Measurements from ENCODE around the gene MUC13.

Gene MUC13

DNA sequence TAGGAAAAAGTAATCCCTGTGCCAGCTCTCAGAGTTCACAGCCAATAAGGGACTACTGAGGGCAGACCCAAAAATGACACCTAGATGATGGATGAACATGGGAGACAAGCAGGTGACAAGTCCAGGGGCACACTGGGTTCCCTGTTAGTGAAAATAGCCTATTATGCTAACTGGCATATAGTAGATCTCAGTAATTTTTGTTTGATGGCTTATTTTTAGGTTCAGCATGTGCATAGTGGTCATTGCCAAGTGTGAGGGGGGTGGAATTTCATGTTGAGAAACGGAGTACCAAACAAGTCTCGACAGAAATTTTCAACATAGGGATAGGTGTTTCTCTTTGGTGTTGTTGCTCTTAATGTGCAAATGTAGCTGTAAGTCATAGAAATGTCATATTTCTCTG, 41.0 kb downstream of the MUC13 start:
- Histone ChIP-seq H3K4me3 (ENCODE audit: low read length) (no peak overlapping the region), H3K9me3 (ENCODE audit: control insufficient read depth, low read depth, low read length) (no peaks in the 10 kb centered on the region), H3K36me3 (ENCODE audit: control insufficient read depth, low read depth, low read length) (no peaks in the 10 kb centered on the region), H3K9ac (ENCODE audit: low read length) (no peak overlapping the region), H3K27me3 (ENCODE audit: control insufficient read depth, insufficient read depth, low read length) (peaks cover under 1% of the 10 kb centered on the region), H3K4me1 (ENCODE audit: control insufficient read depth, low read depth, low read length) (peaks cover 19% of the 10 kb centered on the region), H3K27ac (ENCODE audit: low read length) (no peak overlapping the region)

DNA sequence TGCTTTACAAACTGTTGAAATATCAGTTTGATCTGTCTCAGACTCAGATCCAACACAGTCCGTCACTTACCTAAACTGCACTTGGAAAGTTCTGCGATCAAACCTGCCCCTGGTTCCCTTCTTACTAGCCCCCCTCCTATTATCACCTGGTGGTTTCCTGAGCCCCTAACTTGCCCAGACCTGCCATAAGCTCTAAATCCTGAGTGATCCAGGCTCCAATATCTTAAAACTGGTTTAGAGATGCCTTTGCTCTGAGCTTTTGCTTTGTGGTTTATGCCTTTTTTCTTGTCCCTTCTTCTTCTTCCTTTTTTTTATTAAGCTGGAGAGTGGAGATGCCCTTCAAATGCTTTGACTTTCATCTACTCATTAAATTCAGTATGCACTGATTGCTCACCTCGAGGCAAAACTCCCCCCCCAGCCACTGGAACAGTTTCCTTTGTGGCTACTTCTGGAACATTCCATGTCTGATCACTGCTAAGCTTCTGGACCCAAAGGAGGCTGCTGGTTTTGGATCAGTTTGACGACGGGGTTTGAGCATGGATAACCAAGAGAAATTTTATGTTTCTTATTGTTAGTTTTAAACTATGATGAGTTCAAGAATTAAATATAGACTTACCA, 43.9 kb downstream of the MUC13 start:
- no peaks in the 10 kb centered on the region for H3K36me3 ChIP-seq (ENCODE audit: control insufficient read depth, low read depth, low read length)
- no peak overlapping the region for H3K27ac ChIP-seq (ENCODE audit: low read length)
- peaks cover 8% of the 10 kb centered on the region for H3K27me3 ChIP-seq (ENCODE audit: control insufficient read depth, insufficient read depth, low read length)
- no peak overlapping the region for H3K4me3 ChIP-seq (ENCODE audit: low read length)
- peaks cover 26% of the 10 kb centered on the region for H3K4me1 ChIP-seq (ENCODE audit: control insufficient read depth, low read depth, low read length)
- no peaks in the 10 kb centered on the region for H3K9me3 ChIP-seq (ENCODE audit: control insufficient read depth, low read depth, low read length)
- H3K9ac ChIP-seq (ENCODE audit: low read length) = no peak overlapping the region

DNA sequence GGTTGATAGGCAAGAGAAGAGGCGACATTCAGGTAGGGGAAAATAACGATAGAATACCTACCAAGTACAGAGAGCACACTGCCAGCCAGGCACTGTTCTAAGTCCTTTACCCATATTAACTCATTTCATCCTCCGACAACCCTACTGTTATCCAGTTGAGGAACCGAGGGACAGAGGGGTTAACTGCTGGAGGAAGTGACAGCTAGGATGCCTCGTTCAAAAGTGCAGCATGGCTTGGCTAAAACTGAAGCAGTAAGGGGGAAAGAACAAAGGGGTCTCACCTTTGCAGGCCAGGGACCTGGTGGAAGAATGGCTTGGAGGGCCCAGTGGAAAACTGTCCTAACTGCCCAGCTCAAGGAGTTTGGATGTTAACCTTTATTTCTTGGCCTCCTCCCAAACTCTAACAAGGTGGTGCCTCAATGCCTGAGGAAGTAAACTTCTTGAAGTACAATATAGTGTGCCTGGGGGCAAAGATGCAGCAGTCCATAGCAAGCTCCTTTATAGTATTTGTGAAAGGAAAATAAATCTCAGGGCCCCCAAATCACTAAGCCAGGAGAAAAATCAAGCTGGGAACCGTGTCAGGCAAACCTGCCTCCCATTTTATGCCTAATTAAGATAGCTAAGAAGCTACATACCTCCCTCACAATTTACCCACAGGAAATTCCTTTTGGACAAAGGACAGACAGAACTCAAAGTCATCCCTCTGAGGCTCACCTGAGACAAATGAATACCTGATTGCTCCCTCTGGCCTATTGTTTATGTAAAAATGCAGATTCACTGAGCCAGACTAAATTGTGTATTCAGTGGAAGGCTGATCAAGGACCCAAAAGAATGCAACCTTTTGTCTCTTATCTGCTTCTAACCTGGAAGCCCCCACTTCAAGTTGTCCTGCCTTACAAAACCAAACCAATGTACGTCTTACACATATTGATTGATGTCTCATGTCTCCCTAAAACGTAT, 45.8 kb downstream of the MUC13 start:
- Histone ChIP-seq H3K4me1 (ENCODE audit: control insufficient read depth, low read depth, low read length) (peaks cover 39% of the 10 kb centered on the region), H3K27ac (ENCODE audit: low read length) (peak overlapping the region; percentile 82), H3K27me3 (ENCODE audit: control insufficient read depth, insufficient read depth, low read length) (peaks cover 8% of the 10 kb centered on the region), H3K36me3 (ENCODE audit: control insufficient read depth, low read depth, low read length) (no peaks in the 10 kb centered on the region), H3K9me3 (ENCODE audit: control insufficient read depth, low read depth, low read length) (no peaks in the 10 kb centered on the region), H3K9ac (ENCODE audit: low read length) (peak overlapping the region; percentile 62), H3K4me3 (ENCODE audit: low read length) (peak overlapping the region; percentile 71)

DNA sequence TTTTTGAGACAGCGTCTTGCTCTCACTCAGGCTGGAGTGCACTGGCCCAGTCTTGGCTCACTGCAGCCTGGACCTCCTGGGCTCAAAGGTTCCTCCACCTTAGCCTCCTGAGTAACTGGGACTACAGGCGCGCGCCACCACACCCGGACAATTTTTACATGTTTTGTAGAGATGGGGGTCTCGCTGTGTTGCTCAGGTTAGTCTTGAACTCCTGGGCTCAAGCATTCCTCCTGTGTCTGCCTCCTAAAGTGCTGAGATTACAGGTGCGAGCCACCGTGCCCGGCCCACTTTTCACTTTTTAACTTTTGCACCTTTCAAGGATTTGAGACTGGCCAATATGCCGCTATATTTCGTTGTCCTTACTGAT, 46.6 kb downstream of the MUC13 start:
- peaks cover 47% of the 10 kb centered on the region for H3K4me1 ChIP-seq (ENCODE audit: control insufficient read depth, low read depth, low read length)
- H3K36me3 ChIP-seq (ENCODE audit: control insufficient read depth, low read depth, low read length) = no peaks in the 10 kb centered on the region
- peaks cover 8% of the 10 kb centered on the region for H3K27me3 ChIP-seq (ENCODE audit: control insufficient read depth, insufficient read depth, low read length)
- peak overlapping the region; percentile 69 for H3K9ac ChIP-seq (ENCODE audit: low read length)
- H3K27ac ChIP-seq (ENCODE audit: low read length) = no peak overlapping the region
- H3K9me3 ChIP-seq (ENCODE audit: control insufficient read depth, low read depth, low read length) = no peaks in the 10 kb centered on the region
- peak overlapping the region; percentile 71 for H3K4me3 ChIP-seq (ENCODE audit: low read length)

DNA sequence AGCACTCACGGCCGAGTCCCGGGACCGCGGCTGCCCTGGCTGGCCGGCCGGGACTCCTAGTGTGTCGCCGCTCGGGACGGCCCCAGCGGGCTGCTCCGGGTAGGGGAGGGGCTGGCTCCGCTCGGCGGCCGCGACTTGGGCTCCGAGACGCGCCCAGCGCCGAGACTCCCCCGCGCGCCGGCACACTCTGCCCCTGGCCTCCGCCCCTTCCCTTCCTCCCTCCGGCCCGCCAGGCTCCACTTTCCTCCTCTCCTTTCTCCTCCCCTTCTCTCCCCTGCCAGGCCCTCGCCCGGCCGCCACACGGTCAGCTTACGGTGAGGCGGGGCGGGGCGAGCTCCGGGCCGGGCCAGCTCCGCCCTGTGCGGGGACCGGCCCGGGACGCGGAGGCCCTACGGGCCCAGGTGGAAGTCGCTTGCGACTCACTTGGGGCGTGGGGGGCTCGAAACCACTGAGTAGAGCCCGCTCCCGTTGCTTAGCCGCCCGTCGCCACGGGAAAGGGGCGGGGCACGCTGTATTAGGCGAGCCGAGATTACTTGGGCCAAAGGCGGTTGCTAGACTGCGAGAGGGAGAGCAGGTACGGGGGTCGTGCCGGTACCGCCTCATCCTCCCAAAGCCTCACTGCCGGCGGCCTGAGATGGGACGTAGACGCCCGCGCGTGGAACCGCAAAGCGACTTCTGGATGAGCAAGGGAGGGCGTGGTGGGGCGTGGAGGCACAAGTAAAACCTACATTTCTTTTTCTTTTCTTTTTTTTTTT, 47.2 kb downstream of the MUC13 start, which contains the start of gene ITGB5:
TSS of gene ITGB5 (minus strand) at position 189 of the 755 bp plus-strand sequence. CDS start 365 bp downstream, outside the sequence.
- H3K27me3 ChIP-seq (ENCODE audit: control insufficient read depth, insufficient read depth, low read length) = peaks cover 8% of the 10 kb centered on the region
- peak within 1 kb of the TSS; percentile 77 for H3K9ac ChIP-seq (ENCODE audit: low read length)
- peak within 1 kb of the TSS; percentile 81 for H3K4me3 ChIP-seq (ENCODE audit: low read length)
- no peaks in the 10 kb centered on the region for H3K9me3 ChIP-seq (ENCODE audit: control insufficient read depth, low read depth, low read length)
- peaks cover 53% of the 10 kb centered on the region for H3K4me1 ChIP-seq (ENCODE audit: control insufficient read depth, low read depth, low read length)
- H3K36me3 ChIP-seq (ENCODE audit: control insufficient read depth, low read depth, low read length) = no peaks in the 10 kb centered on the region
- no peak within 1 kb of the TSS for H3K27ac ChIP-seq (ENCODE audit: low read length)

DNA sequence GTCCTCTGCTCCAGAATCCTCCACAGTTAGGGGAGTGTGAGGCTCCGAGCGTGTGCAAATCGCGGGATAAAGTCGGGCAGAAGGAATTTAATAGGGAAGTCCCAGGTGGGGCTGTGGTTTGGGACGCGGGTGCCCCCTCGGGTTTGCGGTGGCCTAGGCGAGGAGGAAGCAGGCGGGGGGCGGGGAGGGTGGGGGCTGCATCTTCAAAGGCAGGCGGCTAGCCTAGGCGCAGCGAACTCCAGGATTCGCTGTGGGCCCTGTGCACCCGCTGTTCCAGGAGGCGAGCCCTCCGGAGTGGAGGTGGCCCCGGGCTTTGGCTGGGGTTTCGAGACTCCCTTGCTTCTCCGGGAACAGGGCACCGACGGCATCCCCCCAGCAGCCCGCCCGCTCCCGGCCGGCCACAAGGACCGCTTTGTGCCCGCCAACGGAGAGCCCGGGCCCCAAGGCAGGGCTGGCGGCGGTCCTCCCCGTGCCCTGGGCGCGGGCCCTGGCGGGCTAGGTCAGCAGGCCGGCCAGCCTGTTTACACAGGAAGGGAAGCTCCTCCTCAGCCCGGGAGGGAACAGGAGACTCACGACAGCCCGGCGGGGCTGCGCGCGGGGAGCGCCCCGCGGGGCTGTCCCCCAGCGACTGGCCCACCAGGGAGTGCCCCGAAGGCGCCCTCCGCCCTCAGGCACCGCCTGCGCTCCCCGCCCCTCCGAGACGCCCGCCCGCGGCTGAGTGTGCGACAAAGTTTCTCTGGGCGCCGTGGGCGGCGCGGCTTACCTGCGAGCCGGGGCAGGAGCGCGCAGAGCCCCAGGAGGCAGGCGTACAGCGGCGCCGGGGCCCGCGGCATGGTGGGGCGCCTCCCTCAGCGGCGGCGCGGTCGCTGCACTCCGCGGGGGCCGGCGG, 48.1 kb downstream of the MUC13 start:
- H3K27me3 ChIP-seq (ENCODE audit: control insufficient read depth, insufficient read depth, low read length) = peaks cover 8% of the 10 kb centered on the region
- no peaks in the 10 kb centered on the region for H3K9me3 ChIP-seq (ENCODE audit: control insufficient read depth, low read depth, low read length)
- peak overlapping the region; percentile 81 for H3K4me3 ChIP-seq (ENCODE audit: low read length)
- no peaks in the 10 kb centered on the region for H3K36me3 ChIP-seq (ENCODE audit: control insufficient read depth, low read depth, low read length)
- peaks cover 55% of the 10 kb centered on the region for H3K4me1 ChIP-seq (ENCODE audit: control insufficient read depth, low read depth, low read length)
- H3K9ac ChIP-seq (ENCODE audit: low read length) = peak overlapping the region; percentile 77
- no peak overlapping the region for H3K27ac ChIP-seq (ENCODE audit: low read length)

DNA sequence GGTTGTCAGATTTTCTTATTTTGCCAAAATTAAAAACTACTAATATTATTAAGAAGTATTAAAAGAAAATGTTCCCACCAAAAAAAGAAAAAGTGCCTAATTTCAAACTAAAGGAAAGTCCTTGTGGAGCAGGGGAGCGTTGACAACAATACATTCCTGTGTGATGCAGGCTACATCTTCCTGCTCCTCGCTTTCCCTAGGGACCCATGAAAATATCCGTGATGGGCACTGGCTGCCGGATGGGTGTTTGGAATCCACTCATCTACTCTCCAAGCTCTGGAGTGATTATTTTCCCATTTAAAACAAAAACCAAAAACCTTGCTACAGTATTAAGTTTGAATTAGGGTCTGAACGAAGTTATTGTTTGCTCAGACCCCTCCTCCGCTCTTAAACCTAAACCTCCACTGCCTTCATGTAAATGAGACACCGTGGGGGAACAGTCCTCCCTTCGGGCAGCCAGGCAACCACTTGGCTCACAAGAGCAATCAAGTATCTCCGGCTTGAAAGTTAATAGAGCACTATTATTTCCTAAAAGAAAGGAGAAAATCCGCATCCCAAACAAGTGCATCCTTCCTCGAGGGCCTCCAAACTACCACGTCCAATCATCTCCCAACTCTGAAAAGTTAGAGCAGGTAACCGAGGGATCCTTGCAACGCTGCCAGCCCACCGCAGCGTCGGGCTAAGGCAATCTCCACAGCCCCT, 48.9 kb downstream of the MUC13 start:
- H3K27me3 ChIP-seq (ENCODE audit: control insufficient read depth, insufficient read depth, low read length) = peaks cover 8% of the 10 kb centered on the region
- no peaks in the 10 kb centered on the region for H3K9me3 ChIP-seq (ENCODE audit: control insufficient read depth, low read depth, low read length)
- no peak overlapping the region for H3K27ac ChIP-seq (ENCODE audit: low read length)
- peak overlapping the region; percentile 81 for H3K4me3 ChIP-seq (ENCODE audit: low read length)
- no peaks in the 10 kb centered on the region for H3K36me3 ChIP-seq (ENCODE audit: control insufficient read depth, low read depth, low read length)
- H3K9ac ChIP-seq (ENCODE audit: low read length) = peak overlapping the region; percentile 63
- H3K4me1 ChIP-seq (ENCODE audit: control insufficient read depth, low read depth, low read length) = peaks cover 49% of the 10 kb centered on the region

DNA sequence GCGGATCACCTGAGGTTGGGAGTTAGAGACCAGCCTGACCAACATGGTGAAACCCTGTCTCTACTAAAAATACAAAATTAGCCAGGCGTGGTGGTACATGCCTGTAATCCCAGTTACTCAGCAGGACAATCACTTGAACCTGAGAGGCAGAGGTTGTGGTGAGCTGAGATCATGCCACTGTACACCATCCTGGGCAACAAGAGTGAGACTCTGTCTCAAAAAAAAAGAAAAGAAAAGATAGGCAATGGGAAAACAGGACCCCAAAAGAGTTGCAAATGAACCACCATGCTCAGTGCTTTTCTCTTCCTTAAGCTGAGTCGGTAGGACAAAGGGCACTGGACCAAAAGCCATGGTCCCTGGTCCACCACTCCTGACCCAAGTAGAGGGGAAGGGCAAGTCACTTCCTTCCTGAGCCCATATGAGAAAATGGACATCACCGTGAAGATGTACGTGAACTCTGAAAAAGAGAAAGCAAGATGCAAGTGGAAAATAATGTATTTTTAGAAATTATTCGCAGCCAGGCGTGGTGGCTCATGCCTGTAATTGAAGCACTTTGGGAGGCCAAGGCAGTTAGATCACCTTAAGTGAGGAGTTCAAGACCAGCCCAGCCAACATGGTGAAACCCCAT, 50.0 kb downstream of the MUC13 start:
- peaks cover 8% of the 10 kb centered on the region for H3K27me3 ChIP-seq (ENCODE audit: control insufficient read depth, insufficient read depth, low read length)
- H3K36me3 ChIP-seq (ENCODE audit: control insufficient read depth, low read depth, low read length) = no peaks in the 10 kb centered on the region
- H3K9ac ChIP-seq (ENCODE audit: low read length) = no peak overlapping the region
- no peaks in the 10 kb centered on the region for H3K9me3 ChIP-seq (ENCODE audit: control insufficient read depth, low read depth, low read length)
- peaks cover 46% of the 10 kb centered on the region for H3K4me1 ChIP-seq (ENCODE audit: control insufficient read depth, low read depth, low read length)
- no peak overlapping the region for H3K4me3 ChIP-seq (ENCODE audit: low read length)
- no peak overlapping the region for H3K27ac ChIP-seq (ENCODE audit: low read length)

DNA sequence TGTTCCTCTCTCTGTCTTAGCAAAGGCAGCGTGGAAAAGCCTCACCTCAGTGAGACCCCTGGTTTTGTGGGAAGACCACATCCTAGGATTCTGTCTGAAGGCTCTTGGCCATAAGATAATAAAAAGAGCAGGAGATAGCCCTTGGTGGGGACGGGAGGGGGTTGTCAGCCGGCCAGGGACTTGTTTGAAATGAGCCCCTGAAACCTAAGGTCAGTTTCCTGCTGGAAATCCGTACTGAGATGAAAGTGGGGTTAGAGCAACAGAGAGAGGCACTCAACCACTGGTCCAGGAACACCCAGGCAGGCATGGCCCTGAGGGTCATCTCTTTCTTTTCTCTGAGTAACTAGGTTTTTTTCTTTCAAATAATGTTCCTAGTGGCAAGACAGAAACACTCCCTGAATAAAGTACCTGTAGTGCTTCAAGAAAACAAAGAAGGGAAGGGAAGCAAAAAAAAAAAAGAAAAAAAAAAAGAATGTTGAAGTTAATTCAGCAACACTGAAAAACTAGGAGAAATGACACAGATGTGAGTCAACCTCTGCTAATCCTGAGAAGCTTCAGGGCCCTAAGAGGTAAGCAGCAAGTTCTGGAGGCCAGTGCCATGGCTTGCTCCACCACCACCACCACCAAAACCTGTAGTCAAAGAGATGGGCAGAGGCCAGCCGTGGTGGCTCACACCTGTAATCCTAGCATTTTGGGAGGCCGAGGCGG, 50.6 kb downstream of the MUC13 start:
- peaks cover 44% of the 10 kb centered on the region for H3K4me1 ChIP-seq (ENCODE audit: control insufficient read depth, low read depth, low read length)
- peak overlapping the region; percentile 4 for H3K9ac ChIP-seq (ENCODE audit: low read length)
- H3K27ac ChIP-seq (ENCODE audit: low read length) = no peak overlapping the region
- H3K27me3 ChIP-seq (ENCODE audit: control insufficient read depth, insufficient read depth, low read length) = peaks cover 8% of the 10 kb centered on the region
- H3K4me3 ChIP-seq (ENCODE audit: low read length) = peak overlapping the region; percentile 36
- H3K36me3 ChIP-seq (ENCODE audit: control insufficient read depth, low read depth, low read length) = no peaks in the 10 kb centered on the region
- no peaks in the 10 kb centered on the region for H3K9me3 ChIP-seq (ENCODE audit: control insufficient read depth, low read depth, low read length)

Data from iPS-18a (cell line).